SK-N-SH (cell line): ENCODE data around the gene ZC3H13.

Source experiments
- CTCF ChIP-seq: fragments of 200-600 bp; sonication (generic); IDR thresholded peaks from 2 replicates; pipeline ENCODE4 v1.6.1; 2017; ENCODE audit warnings: antibody characterized with exemption, mild to moderate bottlenecking, moderate library complexity
- ELF1 ChIP-seq: IDR thresholded peaks from 2 replicates; pipeline ENCODE4 v1.4.0; 2012
- EP300 ChIP-seq, 2 experiments: IDR thresholded peaks; 2 replicates each; pipeline versions ENCODE4 v1.4.0 to v1.6.1; 2012; ENCODE audit warnings: borderline replicate concordance in 1 of 2, low read depth in 1 of 2, low read length in 1 of 2
- EZH2phosphoT487 ChIP-seq: fragments of 200-600 bp; sonication (generic); IDR thresholded peaks from 2 replicates; pipeline ENCODE4 v1.6.1; 2017; ENCODE audit warnings: low read depth, mixed run types, mild to moderate bottlenecking, antibody characterized with exemption, moderate library complexity, borderline replicate concordance
- GABPA ChIP-seq: IDR thresholded peaks from 2 replicates; pipeline ENCODE4 v1.4.0; 2012; ENCODE audit warnings: low read depth, mild to moderate bottlenecking
- MXI1 ChIP-seq: IDR thresholded peaks from 2 replicates; pipeline ENCODE4 v1.6.1; 2012; ENCODE audit warnings: mild to moderate bottlenecking, low read depth, low read length, improper control_type of control experiment
- POLR2AphosphoS5 ChIP-seq: IDR thresholded peaks from 2 replicates; pipeline ENCODE4 v1.6.1; 2012; ENCODE audit warnings: low read depth, low read length
- REST ChIP-seq: IDR thresholded peaks from 2 replicates; pipeline ENCODE4 v1.6.1; 2012; ENCODE audit warnings: mild to moderate bottlenecking, low read depth, low read length, moderate library complexity
- TAF1 ChIP-seq: IDR thresholded peaks from 2 replicates; pipeline ENCODE4 v1.6.1; 2012; ENCODE audit warnings: low read depth, mild to moderate bottlenecking, low read length, moderate library complexity, borderline replicate concordance

- TF ChIP-seq CTCF = no peak
- no peak for TF ChIP-seq EP300 (IDR thresholded peaks at IDR 0.05; ENCODE audit: borderline replicate concordance in 1 of 2, low read depth in 1 of 2, low read length in 1 of 2)
- no peak for TF ChIP-seq ELF1
- no peak for TF ChIP-seq EZH2phosphoT487
- no peak for TF ChIP-seq POLR2AphosphoS5
- no peak for TF ChIP-seq REST
- TF ChIP-seq GABPA = no peak
- TF ChIP-seq MXI1 = no peak
- no peak for TF ChIP-seq TAF1
Measured at GRCh38 chr13:46100191-46100815, 47.8 kb upstream of the ZC3H13 start.
